ENCODE measurements around the gene DPP10.

Gene DPP10

GRCh38 chr2:114787486-114787885, 345.0 kb downstream of the DPP10 start:
- no peak for FAIRE-seq

GRCh38 chr2:114789989-114790388, 347.5 kb downstream of the DPP10 start:
- no peak for FAIRE-seq
- DNase-seq (ENCODE audit: insufficient read length, low spot score) = no peak

More at GRCh38 chr2:114787486-114787885, 345.0 kb downstream of the DPP10 start:
- DNase-seq (ENCODE audit: insufficient read length, low spot score) = no peak

GRCh38 chr2:114797540-114797939, 355.1 kb downstream of the DPP10 start:
- no peak for DNase-seq (ENCODE audit: insufficient read length, low spot score)
- no peak for FAIRE-seq

GRCh38 chr2:114797942-114798341, 355.5 kb downstream of the DPP10 start:
- DNase-seq (ENCODE audit: insufficient read length, low spot score) (no peak), FAIRE-seq (no peak)

- FAIRE-seq = no peak
- DNase-seq (ENCODE audit: insufficient read length, low spot score) = no peak
Observed at GRCh38 chr2:114800371-114800770, 357.9 kb downstream of the DPP10 start.

- FAIRE-seq = no peak
- no peak for DNase-seq (ENCODE audit: insufficient read length, low spot score)
Observed at GRCh38 chr2:114805195-114805594, 362.8 kb downstream of the DPP10 start.

- no peak for FAIRE-seq
Observed at GRCh38 chr2:114810092-114810491, 367.7 kb downstream of the DPP10 start.

GRCh38 chr2:114812261-114812660, 369.8 kb downstream of the DPP10 start:
- FAIRE-seq (no peak), DNase-seq (ENCODE audit: insufficient read length, low spot score) (no peak)

More at GRCh38 chr2:114810092-114810491, 367.7 kb downstream of the DPP10 start:
- no peak for DNase-seq (ENCODE audit: insufficient read length, low spot score)

- FAIRE-seq = no peak
- DNase-seq (ENCODE audit: insufficient read length, low spot score) = no peak
Observed at GRCh38 chr2:114814355-114814754, 371.9 kb downstream of the DPP10 start.

- DNase-seq (ENCODE audit: insufficient read length, low spot score) (no peak), FAIRE-seq (no peak)
Observed at GRCh38 chr2:114821055-114821454, 378.6 kb downstream of the DPP10 start.

GRCh38 chr2:114843963-114844362, 401.5 kb downstream of the DPP10 start:
- FAIRE-seq = no peak

GRCh38 chr2:114857196-114857595, 414.8 kb downstream of the DPP10 start:
- no peak for DNase-seq (ENCODE audit: insufficient read length, low spot score)
- no peak for FAIRE-seq

More at GRCh38 chr2:114843963-114844362, 401.5 kb downstream of the DPP10 start:
- DNase-seq (ENCODE audit: insufficient read length, low spot score) = no peak

- FAIRE-seq (no peak), DNase-seq (ENCODE audit: insufficient read length, low spot score) (no peak)
Observed at GRCh38 chr2:114859726-114860510, 417.5 kb downstream of the DPP10 start.

- DNase-seq (ENCODE audit: insufficient read length, low spot score) (no peak), FAIRE-seq (no peak)
Observed at GRCh38 chr2:114862243-114862642, 419.8 kb downstream of the DPP10 start.

GRCh38 chr2:114864901-114865300, 422.5 kb downstream of the DPP10 start:
- no peak for DNase-seq (ENCODE audit: insufficient read length, low spot score)
- no peak for FAIRE-seq

GRCh38 chr2:114880046-114880445, 437.6 kb downstream of the DPP10 start:
- FAIRE-seq (no peak), DNase-seq (ENCODE audit: insufficient read length, low spot score) (no peak)

- no peak for FAIRE-seq
Observed at GRCh38 chr2:114919985-114920384, 477.5 kb downstream of the DPP10 start.

GRCh38 chr2:114922076-114922475, 479.6 kb downstream of the DPP10 start:
- FAIRE-seq (no peak), DNase-seq (ENCODE audit: insufficient read length, low spot score) (no peak)

More at GRCh38 chr2:114919985-114920384, 477.5 kb downstream of the DPP10 start:
- no peak for DNase-seq (ENCODE audit: insufficient read length, low spot score)

- DNase-seq (ENCODE audit: insufficient read length, low spot score) (no peak), FAIRE-seq (no peak)
Observed at GRCh38 chr2:114925296-114926255, 483.1 kb downstream of the DPP10 start.

GRCh38 chr2:114926303-114926702, 483.9 kb downstream of the DPP10 start:
- no peak for DNase-seq (ENCODE audit: insufficient read length, low spot score)
- no peak for FAIRE-seq

- FAIRE-seq (no peak), DNase-seq (ENCODE audit: insufficient read length, low spot score) (no peak)
Observed at GRCh38 chr2:114929225-114929624, 486.8 kb downstream of the DPP10 start.

All from GM19239 (cell line).